CD14-positive monocyte (primary cell): ENCODE results near the gene OSBPL9. TPM values are rescaled to one million over a fixed set of nuclear protein-coding genes. Genes with fewer than 3 reads are reported as not detected.
A peak's percentile ranks its signal among the peaks of the same experiment; 100 is the strongest.

Experiments
- DNase-seq, 3 donors: peaks; one replicate each; pipeline ENCODE4 v3.0.0-alpha.2; 2011 to 2022
- H2AFZ ChIP-seq: 2 replicates; pipeline ENCODE4 v1.6.0; 2012; ENCODE audit warnings: mild to moderate bottlenecking, low read depth, low read length, inconsistent platforms; ENCODE audit not compliant: insufficient read depth, poor library complexity, severe bottlenecking
- H3K27ac ChIP-seq, 2 donors: 1 replicate in 1 of 2; 2 replicates in 1 of 2; pipeline ENCODE4 v1.5.1; 2012 to 2013; ENCODE audit warnings: low read length in 2 of 2, control low read depth in 1 of 2, inconsistent platforms in 1 of 2, low read depth in 1 of 2, mild to moderate bottlenecking in 1 of 2
- H3K27me3 ChIP-seq, 2 donors: one replicate each; pipeline versions ENCODE4 v1.6.0 to v1.6.1; 2011 to 2013; ENCODE audit warnings: low read length in 2 of 2; ENCODE audit not compliant: control insufficient read depth in 2 of 2, insufficient read depth in 2 of 2
- H3K36me3 ChIP-seq, 2 donors: replicated peaks in 1 of 2; 1 replicate in 1 of 2; 2 replicates in 1 of 2; pipeline versions ENCODE4 v1.5.1 to v1.6.1; 2012 to 2013; ENCODE audit warnings: low read length in 2 of 2, control low read depth in 1 of 2, inconsistent platforms in 1 of 2, mild to moderate bottlenecking in 1 of 2; ENCODE audit not compliant: insufficient read depth in 2 of 2, control insufficient read depth in 1 of 2
- H3K4me1 ChIP-seq, 2 donors: 1 replicate in 1 of 2; 2 replicates in 1 of 2; pipeline versions ENCODE4 v1.5.1 to v1.6.1; 2012 to 2013; ENCODE audit warnings: low read length in 2 of 2, control low read depth in 1 of 2, inconsistent platforms in 1 of 2, mild to moderate bottlenecking in 1 of 2, moderate library complexity in 1 of 2; ENCODE audit not compliant: insufficient read depth in 2 of 2, control insufficient read depth in 1 of 2
- H3K4me2 ChIP-seq: replicated peaks from 2 replicates; pipeline ENCODE3; 2012; ENCODE audit warnings: low read length, moderate library complexity, mild to moderate bottlenecking; ENCODE audit not compliant: poor library complexity, severe bottlenecking; ENCODE audit errors: extremely low read depth
- H3K4me3 ChIP-seq, 3 experiments: fragments of 200-600 bp in 1 of 3; sonication (generic) in 1 of 3; replicated peaks in 1 of 3; 1 replicate in 2 of 3; 2 replicates in 1 of 3; pipeline ENCODE4 v1.5.1; 2011 to 2013; ENCODE audit warnings: low read length in 3 of 3, mild to moderate bottlenecking in 3 of 3, control low read depth in 2 of 3, low read depth in 2 of 3, inconsistent platforms in 1 of 3, moderate library complexity in 1 of 3
- H3K79me2 ChIP-seq: 2 replicates; pipeline ENCODE4 v1.6.0; 2012; ENCODE audit warnings: mild to moderate bottlenecking, control low read depth, inconsistent platforms, low read length, moderate library complexity; ENCODE audit not compliant: insufficient read depth
- H3K9ac ChIP-seq: 2 replicates; pipeline ENCODE4 v1.6.0; 2017; ENCODE audit warnings: low read length, mild to moderate bottlenecking; ENCODE audit not compliant: insufficient read depth, poor library complexity, severe bottlenecking
- H3K9me3 ChIP-seq, 2 donors: replicated peaks in 1 of 2; 1 replicate in 1 of 2; 2 replicates in 1 of 2; pipeline versions ENCODE4 v1.5.1 to v1.6.1; 2012 to 2013; ENCODE audit warnings: low read length in 2 of 2, control low read depth in 1 of 2; ENCODE audit not compliant: control insufficient read depth in 1 of 2, insufficient read depth in 1 of 2
- H4K20me1 ChIP-seq: 2 replicates; pipeline ENCODE4 v1.6.0; 2012; ENCODE audit warnings: mild to moderate bottlenecking, low read length, control low read depth, moderate library complexity; ENCODE audit not compliant: insufficient read depth
- H3K27ac Mint-ChIP-seq, 7 donors: one replicate each; pipeline ENCODE4 v1.8.0; 2020; ENCODE audit warnings: mild to moderate bottlenecking in 7 of 7, mixed read lengths in 7 of 7, moderate library complexity in 6 of 7, inconsistent platforms in 2 of 7
- H3K27me3 Mint-ChIP-seq, 3 donors: one replicate each; pipeline ENCODE4 v1.8.0; 2021 to 2022; ENCODE audit warnings: low read depth in 3 of 3, mild to moderate bottlenecking in 3 of 3, mixed read lengths in 3 of 3, moderate library complexity in 3 of 3, inconsistent platforms in 1 of 3
- H3K36me3 Mint-ChIP-seq, 2 donors: one replicate each; pipeline ENCODE4 v1.8.0; 2020; ENCODE audit warnings: mixed read lengths in 2 of 2, inconsistent platforms in 1 of 2, mild to moderate bottlenecking in 1 of 2
- H3K4me1 Mint-ChIP-seq: one replicate; pipeline ENCODE4 v1.8.0; 2020; ENCODE audit warnings: mild to moderate bottlenecking, mixed read lengths
- H3K4me3 Mint-ChIP-seq, 2 donors: one replicate each; pipeline ENCODE4 v1.8.0; 2020; ENCODE audit warnings: mild to moderate bottlenecking in 2 of 2, mixed read lengths in 2 of 2, moderate library complexity in 1 of 2
- H3K9me3 Mint-ChIP-seq, 7 donors: one replicate each; pipeline ENCODE4 v1.8.0; 2020 to 2022; ENCODE audit warnings: mixed read lengths in 7 of 7, mild to moderate bottlenecking in 6 of 7, moderate library complexity in 6 of 7, inconsistent platforms in 2 of 7
- CTCF ChIP-seq: fragments of 200-600 bp; IDR thresholded peaks from one replicate; pipeline ENCODE4 v1.8.0; 2022; ENCODE audit warnings: antibody characterized with exemption, mild to moderate bottlenecking
- intact Hi-C, 2 donors: fragments of 100-400 bp; cut with micrococcal nuclease; formaldehyde crosslinking; loops; one replicate each; pipeline versions ENCODE4 v1.15.0 to v1.15.1; 2023
- polyA plus RNA-seq, 3 donors: library from polyadenylated mRNA; depleted of rRNA in 1 of 3; unstranded in 2 of 3; stranded (reverse) in 1 of 3; fragments of 300-500 nt in 2 of 3; fragments of >200 nt in 1 of 3; fragmentation: Illumina TruSeq in 2 of 3; gene quantifications; 1 replicate in 2 of 3; 2 replicates in 1 of 3; pipeline ENCODE4 v1.2.3, GENCODE V29; 2012 to 2021

OSBPL9 gene
- polyA plus RNA-seq, 3 donors: 22.2 to 41.4 (median 31.3) TPM

DNA sequence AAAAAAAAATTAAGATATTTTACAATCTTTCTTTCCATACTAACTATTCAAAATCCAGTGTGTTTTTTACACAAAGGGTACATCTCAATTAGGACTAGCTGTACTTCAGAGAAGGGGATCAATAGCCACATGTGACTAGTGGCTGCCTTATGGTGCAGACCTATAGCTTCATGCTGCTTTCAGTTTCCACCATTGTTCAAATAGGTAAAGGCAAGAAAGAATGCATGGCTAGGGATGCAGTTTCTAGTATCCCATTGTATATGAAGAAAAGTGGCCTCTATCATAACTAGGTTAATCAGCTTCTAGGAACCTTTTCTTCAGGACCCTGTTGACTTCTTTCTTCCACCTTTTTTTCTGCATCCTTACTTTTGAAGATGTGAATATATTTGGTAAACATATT lies 35.7 kb downstream of the OSBPL9 start:
- no peaks in the 10 kb centered on the region for H3K9me3 ChIP-seq
- TF ChIP-seq CTCF: no peak
- H3K27ac Mint-ChIP-seq: no peak overlapping the region
- H2AFZ ChIP-seq: no peak overlapping the region
- H3K27me3 Mint-ChIP-seq: peaks cover 0 to 2% (median 0%) of the 10 kb centered on the region in 3 donors
- no peak overlapping the region for H3K4me2 ChIP-seq
- no peak overlapping the region for H3K4me3 Mint-ChIP-seq
- peaks cover 19% of the 10 kb centered on the region for H3K4me1 Mint-ChIP-seq
- no peaks in the 10 kb centered on the region for H3K27me3 ChIP-seq
- no peak overlapping the region for H3K27ac ChIP-seq
- no peak overlapping the region for H3K9ac ChIP-seq
- H3K4me3 ChIP-seq: no peak overlapping the region
- H3K9me3 Mint-ChIP-seq: no peaks in the 10 kb centered on the region
- H3K4me1 ChIP-seq: peaks cover 11 to 12% of the 10 kb centered on the region in 2 donors
- intact Hi-C loops: no loop called here
- peaks cover 8 to 45% of the 10 kb centered on the region in 2 donors for H3K36me3 ChIP-seq
- peaks cover 76% of the 10 kb centered on the region for H4K20me1 ChIP-seq
- peaks cover 41 to 45% of the 10 kb centered on the region in 2 donors for H3K36me3 Mint-ChIP-seq
- no peak for DNase-seq
- peaks cover 26% of the 10 kb centered on the region for H3K79me2 ChIP-seq

DNA sequence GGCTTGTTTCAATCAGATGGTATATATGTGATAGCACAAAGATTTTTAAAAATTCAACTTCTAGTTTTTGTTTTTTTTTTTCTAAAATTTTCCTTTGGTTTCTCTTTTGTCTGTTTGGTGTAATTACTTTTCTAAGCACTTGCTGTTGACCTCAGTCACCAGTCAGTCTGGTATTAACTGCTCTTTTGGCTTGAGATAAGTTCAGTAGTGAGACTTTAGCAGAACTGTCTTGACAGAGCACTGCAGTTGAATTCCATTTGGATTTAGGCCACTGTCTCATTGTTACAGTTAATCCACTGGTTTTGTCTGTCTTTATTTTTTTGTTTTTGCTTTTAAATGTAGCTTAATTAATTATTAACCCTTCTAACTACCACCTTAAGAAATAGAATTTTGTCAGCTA lies 36.2 kb downstream of the OSBPL9 start:
- Mint-ChIP-seq H3K36me3 (peaks cover 42 to 51% of the 10 kb centered on the region in 2 donors), H3K4me1 (peaks cover 14% of the 10 kb centered on the region), H3K27me3 (peaks cover 0 to 2% (median 2%) of the 10 kb centered on the region in 3 donors), H3K27ac (peak overlapping the region in 1 of 7 donors; percentile 58), H3K9me3 (no peaks in the 10 kb centered on the region), H3K4me3 (no peak overlapping the region)
- H3K79me2 ChIP-seq: peaks cover 23% of the 10 kb centered on the region
- no peak overlapping the region for H3K4me3 ChIP-seq
- H2AFZ ChIP-seq: no peak overlapping the region
- no peak for TF ChIP-seq CTCF
- intact Hi-C loops: no loop called here
- no peak overlapping the region for H3K4me2 ChIP-seq
- H3K27me3 ChIP-seq: no peaks in the 10 kb centered on the region
- DNase-seq: no peak
- H4K20me1 ChIP-seq: peaks cover 75% of the 10 kb centered on the region
- H3K27ac ChIP-seq: no peak overlapping the region
- peaks cover 6 to 7% of the 10 kb centered on the region in 2 donors for H3K4me1 ChIP-seq
- no peak overlapping the region for H3K9ac ChIP-seq
- H3K36me3 ChIP-seq: peaks cover 8 to 45% of the 10 kb centered on the region in 2 donors
- no peaks in the 10 kb centered on the region for H3K9me3 ChIP-seq
